SHP77 treated with DMSO at 0.1 percent for 48 hours (cell line): ENCODE results near the gene FMOD.
"Not testable (repeated sequence)": the region's sequence is repeated elsewhere in the genome, so short reads cannot be mapped to it uniquely, and the experiment has no call there.

Source experiments
- DNase-seq: peaks from one replicate; lab custom pipeline; 2025; lab: John Stamatoyannopoulos, UW

FMOD gene

GRCh38 chr1:203306089-203306964 lies 44.6 kb downstream of the FMOD start:
- peak; percentile 70 for DNase-seq

GRCh38 chr1:203305809-203306088 lies 45.2 kb downstream of the FMOD start:
- DNase-seq, result no peak

GRCh38 chr1:203304919-203305808 lies 45.8 kb downstream of the FMOD start, which contains the start of gene BTG2:
BTG2 (plus strand) TSS chr1:203305519; CDS start chr1:203305607, 88 bp downstream.
- peak; percentile 91 for DNase-seq

GRCh38 chr1:203304391-203304918 lies 46.5 kb downstream of the FMOD start:
- no peak for DNase-seq

- DNase-seq, result no peak
Observed at GRCh38 chr1:203302894-203303293, 48.0 kb downstream of the FMOD start.

- no peak for DNase-seq
Observed at GRCh38 chr1:203302456-203302855, 48.5 kb downstream of the FMOD start.

GRCh38 chr1:203301331-203301668 lies 49.6 kb downstream of the FMOD start:
- no peak for DNase-seq

GRCh38 chr1:203300441-203301330 lies 50.2 kb downstream of the FMOD start:
- DNase-seq, result no peak

GRCh38 chr1:203299719-203300429 lies 51.0 kb downstream of the FMOD start:
- DNase-seq, result not testable (repeated sequence)

- DNase-seq, result no peak
Observed at GRCh38 chr1:203299169-203299568, 51.8 kb downstream of the FMOD start.

GRCh38 chr1:203296460-203297073 lies 54.4 kb downstream of the FMOD start:
- DNase-seq, result no peak

GRCh38 chr1:203295796-203296195 lies 55.1 kb downstream of the FMOD start:
- DNase-seq, result no peak

GRCh38 chr1:203291201-203292096 lies 59.5 kb downstream of the FMOD start:
- DNase-seq, result peak; percentile 73
